ENCODE data around the gene FBLIM1.
"Not testable (repeated sequence)": the region's sequence is repeated elsewhere in the genome, so short reads cannot be mapped to it uniquely, and the experiment has no call there.

Gene FBLIM1

GRCh38 chr1:15768388-15768787 is 9.8 kb downstream of the FBLIM1 start:
- no peak for DNase-seq (ENCODE audit: low read depth)

- no peak for DNase-seq (ENCODE audit: low read depth)
Observed at GRCh38 chr1:15770313-15770962, 11.8 kb downstream of the FBLIM1 start.

GRCh38 chr1:15771836-15772515 is 13.4 kb downstream of the FBLIM1 start:
- DNase-seq (ENCODE audit: low read depth) = no peak

- no peak for DNase-seq (ENCODE audit: low read depth)
Observed at GRCh38 chr1:15775706-15776105, 17.1 kb downstream of the FBLIM1 start.

GRCh38 chr1:15777909-15778707 is 19.5 kb downstream of the FBLIM1 start:
- DNase-seq (ENCODE audit: low read depth) = no peak

GRCh38 chr1:15785683-15786082 is 27.1 kb downstream of the FBLIM1 start:
- no peak for DNase-seq (ENCODE audit: low read depth)

GRCh38 chr1:15786581-15786980 is 28.0 kb downstream of the FBLIM1 start:
- DNase-seq (ENCODE audit: low read depth) = no peak

GRCh38 chr1:15788624-15789301 is 30.2 kb downstream of the FBLIM1 start:
- DNase-seq (ENCODE audit: low read depth) = no peak

GRCh38 chr1:15796086-15796462 is 37.5 kb downstream of the FBLIM1 start:
- DNase-seq (ENCODE audit: low read depth) = no peak

GRCh38 chr1:15797614-15798390 is 39.2 kb downstream of the FBLIM1 start:
- DNase-seq (ENCODE audit: low read depth) = no peak

- DNase-seq (ENCODE audit: low read depth) = no peak
Observed at GRCh38 chr1:15799004-15799867, 40.6 kb downstream of the FBLIM1 start.

GRCh38 chr1:15799928-15800835 is 41.6 kb downstream of the FBLIM1 start:
- DNase-seq (ENCODE audit: low read depth) = no peak

- DNase-seq (ENCODE audit: low read depth) = no peak
Observed at GRCh38 chr1:15802234-15802965, 43.8 kb downstream of the FBLIM1 start.

GRCh38 chr1:15803380-15803779 is 44.8 kb downstream of the FBLIM1 start:
- no peak for DNase-seq (ENCODE audit: low read depth)

GRCh38 chr1:15804060-15804459 is 45.5 kb downstream of the FBLIM1 start:
- DNase-seq (ENCODE audit: low read depth) = no peak

- no peak for DNase-seq (ENCODE audit: low read depth)
Observed at GRCh38 chr1:15807121-15807520, 48.5 kb downstream of the FBLIM1 start.

GRCh38 chr1:15807549-15807948 is 49.0 kb downstream of the FBLIM1 start, which contains the start of gene UQCRHL:
UQCRHL (minus strand) TSS chr1:15807649; CDS start chr1:15807649, 0 bp downstream.
- not testable (repeated sequence) for DNase-seq (ENCODE audit: low read depth)

GRCh38 chr1:15808955-15809354 is 50.4 kb downstream of the FBLIM1 start:
- no peak for DNase-seq (ENCODE audit: low read depth)

GRCh38 chr1:15810073-15810472 is 51.5 kb downstream of the FBLIM1 start:
- DNase-seq (ENCODE audit: low read depth) = no peak

Measured in stimulated activated CD8-positive, alpha-beta memory T cell treated with anti-CD3 and anti-CD28 coated beads, Interleukin-7, amount 100 ng/mL, for 24 hours (primary cell).